GM19438 (cell line): ENCODE results near the gene DNAJB2.
"Not testable (repeated sequence)": the region's sequence is repeated elsewhere in the genome, so short reads cannot be mapped to it uniquely, and the experiment has no call there.

Experiments used
- ATAC-seq: cut with Tn5 transposase; IDR thresholded peaks from one replicate; pipeline ENCODE4 v1.9.1; 2021; ENCODE audit warnings: low read depth; ENCODE audit not compliant: unreplicated experiment

DNAJB2 gene

GRCh38 chr2:219297766-219298456 is 18.7 kb downstream of the DNAJB2 start:
- no peak for ATAC-seq

GRCh38 chr2:219298759-219299371 is 19.7 kb downstream of the DNAJB2 start:
- ATAC-seq = no peak

GRCh38 chr2:219299372-219299760 is 20.2 kb downstream of the DNAJB2 start:
- no peak for ATAC-seq

GRCh38 chr2:219300022-219300421 is 20.9 kb downstream of the DNAJB2 start:
- no peak for ATAC-seq

GRCh38 chr2:219302412-219302968 is 23.3 kb downstream of the DNAJB2 start:
- ATAC-seq = no peak

GRCh38 chr2:219304223-219304622 is 25.1 kb downstream of the DNAJB2 start:
- ATAC-seq = no peak

- ATAC-seq = no peak
Measured at GRCh38 chr2:219306047-219306446, 26.9 kb downstream of the DNAJB2 start.

- no peak for ATAC-seq
Measured at GRCh38 chr2:219308142-219309101, 29.3 kb downstream of the DNAJB2 start.

- ATAC-seq = no peak
Measured at GRCh38 chr2:219309278-219309677, 30.1 kb downstream of the DNAJB2 start, which contains the start of gene PTPRN. Gene PTPRN, minus strand, starts transcription at chr2:219309401. Its CDS starts 69 bp downstream, at chr2:219309332.

GRCh38 chr2:219312683-219313263 is 33.6 kb downstream of the DNAJB2 start:
- ATAC-seq = not testable (repeated sequence)

- no peak for ATAC-seq
Measured at GRCh38 chr2:219314804-219315468, 35.8 kb downstream of the DNAJB2 start.

GRCh38 chr2:219323434-219323833 is 44.3 kb downstream of the DNAJB2 start:
- ATAC-seq = no peak

- no peak for ATAC-seq
Measured at GRCh38 chr2:219325136-219325535, 46.0 kb downstream of the DNAJB2 start.

- no peak for ATAC-seq
Measured at GRCh38 chr2:219325657-219326315, 46.6 kb downstream of the DNAJB2 start.

GRCh38 chr2:219327719-219328118 is 48.6 kb downstream of the DNAJB2 start:
- ATAC-seq = no peak

- no peak for ATAC-seq
Measured at GRCh38 chr2:219331560-219332213, 52.5 kb downstream of the DNAJB2 start.

GRCh38 chr2:219332542-219332941 is 53.4 kb downstream of the DNAJB2 start, which contains the start of gene RESP18:
Gene RESP18, minus strand, starts transcription at chr2:219332744.
- no peak for ATAC-seq

- no peak for ATAC-seq
Measured at GRCh38 chr2:219334076-219334475, 54.9 kb downstream of the DNAJB2 start.

GRCh38 chr2:219335373-219335786 is 56.2 kb downstream of the DNAJB2 start:
- ATAC-seq = no peak
